H9 (cell line): ENCODE measurements around the gene MICAL3. TPM values are rescaled to one million over a fixed set of nuclear protein-coding genes. Genes with fewer than 3 reads are reported as not detected.

Experiments used
- DNase-seq: peaks from one replicate; pipeline ENCODE4 v3.0.0-alpha.2; 2017
- H2AFZ ChIP-seq: one replicate; pipeline ENCODE4 v1.6.1; 2013; ENCODE audit warnings: mild to moderate bottlenecking, low read length, control low read depth, moderate library complexity
- H2AK5ac ChIP-seq: 2 replicates; pipeline ENCODE4 v1.6.1; 2013; ENCODE audit warnings: low read length, control low read depth, mixed read lengths; ENCODE audit not compliant: insufficient read length
- H2BK120ac ChIP-seq: one replicate; pipeline ENCODE4 v1.6.1; 2013; ENCODE audit warnings: low read depth, mild to moderate bottlenecking, low read length, control low read depth, inconsistent platforms; ENCODE audit not compliant: poor library complexity, severe bottlenecking
- H2BK12ac ChIP-seq: 2 replicates; pipeline ENCODE4 v1.6.1; 2013; ENCODE audit warnings: low read length, control low read depth, mixed read lengths, low read depth; ENCODE audit not compliant: insufficient read length
- H2BK15ac ChIP-seq: 2 replicates; pipeline ENCODE4 v1.6.1; 2013; ENCODE audit warnings: low read depth, low read length, control low read depth
- H2BK20ac ChIP-seq: one replicate; pipeline ENCODE4 v1.6.1; 2013; ENCODE audit warnings: low read depth, mild to moderate bottlenecking, low read length, control low read depth, inconsistent platforms; ENCODE audit not compliant: poor library complexity, severe bottlenecking
- H2BK5ac ChIP-seq: 2 replicates; pipeline ENCODE4 v1.6.1; 2013; ENCODE audit warnings: low read length, control low read depth, mixed read lengths; ENCODE audit not compliant: insufficient read length
- H3K14ac ChIP-seq: 2 replicates; pipeline ENCODE4 v1.6.1; 2013; ENCODE audit warnings: low read length, control low read depth; ENCODE audit not compliant: insufficient read depth
- H3K18ac ChIP-seq: 2 replicates; pipeline ENCODE4 v1.6.1; 2013; ENCODE audit warnings: low read depth, mild to moderate bottlenecking, mixed read lengths, low read length, control low read depth; ENCODE audit not compliant: insufficient read length
- H3K23ac ChIP-seq: 2 replicates; pipeline ENCODE4 v1.6.1; 2013; ENCODE audit warnings: low read length, control low read depth, mixed read lengths, low read depth; ENCODE audit not compliant: insufficient read length
- H3K23me2 ChIP-seq: 2 replicates; pipeline ENCODE4 v1.6.1; 2013; ENCODE audit warnings: low read depth, mild to moderate bottlenecking, mixed read lengths, low read length, control low read depth; ENCODE audit not compliant: insufficient read length, poor library complexity, severe bottlenecking
- H3K27ac ChIP-seq: 2 replicates; pipeline ENCODE4 v1.5.1; 2013; ENCODE audit warnings: low read length, control low read depth, mixed read lengths, low read depth; ENCODE audit not compliant: insufficient read length
- H3K27me3 ChIP-seq: 2 replicates; pipeline ENCODE4 v1.6.1; 2013; ENCODE audit warnings: low read length, control low read depth, inconsistent platforms; ENCODE audit not compliant: insufficient read depth
- H3K4ac ChIP-seq: 2 replicates; pipeline ENCODE4 v1.6.1; 2013; ENCODE audit warnings: low read depth, mild to moderate bottlenecking, control low read depth, inconsistent platforms, low read length, moderate library complexity
- H3K4me1 ChIP-seq: 2 replicates; pipeline ENCODE4 v1.6.1; 2013; ENCODE audit warnings: low read length, control low read depth, inconsistent platforms; ENCODE audit not compliant: insufficient read depth
- H3K4me2 ChIP-seq: 2 replicates; pipeline ENCODE4 v1.6.1; 2013; ENCODE audit warnings: low read length, control low read depth, mixed read lengths; ENCODE audit not compliant: insufficient read length, insufficient read depth
- H3K56ac ChIP-seq: 2 replicates; pipeline ENCODE4 v1.6.1; 2013; ENCODE audit warnings: low read depth, mild to moderate bottlenecking, mixed read lengths, low read length, control low read depth; ENCODE audit not compliant: insufficient read length
- H3K79me1 ChIP-seq: 2 replicates; pipeline ENCODE4 v1.6.1; 2013; ENCODE audit warnings: low read depth, mild to moderate bottlenecking, moderate library complexity, low read length, control low read depth, inconsistent platforms; ENCODE audit not compliant: insufficient read depth, poor library complexity, severe bottlenecking
- H3K79me2 ChIP-seq: 2 replicates; pipeline ENCODE4 v1.6.1; 2013; ENCODE audit warnings: low read length, control low read depth, inconsistent platforms; ENCODE audit not compliant: insufficient read depth
- H3K9ac ChIP-seq: 2 replicates; pipeline ENCODE4 v1.6.1; 2013; ENCODE audit warnings: low read length, control low read depth, mixed read lengths; ENCODE audit not compliant: insufficient read length; ENCODE audit errors: extremely low read depth
- H3K9me3 ChIP-seq: one replicate; pipeline ENCODE4 v1.6.1; 2013; ENCODE audit warnings: low read depth, low read length, inconsistent platforms; ENCODE audit not compliant: control insufficient read depth
- H3T11ph ChIP-seq: one replicate; pipeline ENCODE4 v1.6.1; 2013; ENCODE audit warnings: mild to moderate bottlenecking, low read length, control low read depth, inconsistent platforms
- H4K20me1 ChIP-seq: one replicate; pipeline ENCODE4 v1.6.1; 2013; ENCODE audit not compliant: control insufficient read depth, insufficient read length, insufficient read depth
- H4K5ac ChIP-seq: 2 replicates; pipeline ENCODE4 v1.6.1; 2013; ENCODE audit warnings: low read depth, mild to moderate bottlenecking, mixed read lengths, low read length, control low read depth; ENCODE audit not compliant: insufficient read length
- H4K8ac ChIP-seq: replicated peaks from 2 replicates; pipeline ENCODE4 v1.6.1; 2013; ENCODE audit warnings: low read length, control low read depth, mixed read lengths, low read depth; ENCODE audit not compliant: insufficient read length
- H4K91ac ChIP-seq: 2 replicates; pipeline ENCODE4 v1.6.1; 2013; ENCODE audit warnings: low read depth, mild to moderate bottlenecking, moderate library complexity, mixed read lengths, low read length, control low read depth; ENCODE audit not compliant: insufficient read length
- H3K27ac Mint-ChIP-seq, 3 experiments: 2 replicates in 2 of 3; 3 replicates in 1 of 3; pipeline ENCODE4 v1.8.0; 2020 to 2021; ENCODE audit warnings: mixed read lengths in 3 of 3, mild to moderate bottlenecking in 1 of 3, moderate library complexity in 1 of 3
- H3K27me3 Mint-ChIP-seq: 2 replicates; pipeline ENCODE4 v1.8.0; 2021; ENCODE audit warnings: low read depth, mild to moderate bottlenecking, moderate library complexity, mixed read lengths
- H3K36me3 Mint-ChIP-seq, 3 experiments: 2 replicates in 2 of 3; 3 replicates in 1 of 3; pipeline ENCODE4 v1.8.0; 2020 to 2021; ENCODE audit warnings: low read depth in 3 of 3, mixed read lengths in 3 of 3; ENCODE audit not compliant: insufficient read depth in 1 of 3
- H3K4me1 Mint-ChIP-seq, 2 experiments: 2 replicates each; pipeline ENCODE4 v1.8.0; 2020; ENCODE audit warnings: mixed read lengths in 2 of 2
- H3K4me3 Mint-ChIP-seq, 2 experiments: 2 replicates in 1 of 2; 3 replicates in 1 of 2; pipeline ENCODE4 v1.8.0; 2020 to 2021; ENCODE audit warnings: mild to moderate bottlenecking in 2 of 2, mixed read lengths in 2 of 2, moderate library complexity in 1 of 2
- H3K9me3 Mint-ChIP-seq, 2 experiments: 2 replicates in 1 of 2; 3 replicates in 1 of 2; pipeline ENCODE4 v1.8.0; 2020; ENCODE audit warnings: mild to moderate bottlenecking in 2 of 2, mixed read lengths in 2 of 2, moderate library complexity in 1 of 2
- CTCF ChIP-seq: fragments of 200-600 bp; sonication (generic); conservative IDR thresholded peaks from 3 replicates; pipeline ENCODE4 v1.8.0; 2021; ENCODE audit warnings: antibody characterized with exemption, mild to moderate bottlenecking
- WGBS: extraction: QIAGEN DNeasy Blood & Tissue Kit; methylation state at CpG from one replicate; pipeline ENCODE4 v1.1.7; 2013; ENCODE audit warnings: missing lambda C conversion rate, low lambda C conversion rate, mixed read lengths; ENCODE audit not compliant: insufficient read length; ENCODE audit errors: extremely low coverage; 5-methylcytosine and 5-hydroxymethylcytosine counted together
- total RNA-seq: library from RNA; stranded (reverse); gene quantifications from 2 replicates; pipeline ENCODE4 v1.2.1, GENCODE V29; 2021

The MICAL3 gene
- total RNA-seq, 1 experiment from 2014 or later: 50.2 TPM

DNA sequence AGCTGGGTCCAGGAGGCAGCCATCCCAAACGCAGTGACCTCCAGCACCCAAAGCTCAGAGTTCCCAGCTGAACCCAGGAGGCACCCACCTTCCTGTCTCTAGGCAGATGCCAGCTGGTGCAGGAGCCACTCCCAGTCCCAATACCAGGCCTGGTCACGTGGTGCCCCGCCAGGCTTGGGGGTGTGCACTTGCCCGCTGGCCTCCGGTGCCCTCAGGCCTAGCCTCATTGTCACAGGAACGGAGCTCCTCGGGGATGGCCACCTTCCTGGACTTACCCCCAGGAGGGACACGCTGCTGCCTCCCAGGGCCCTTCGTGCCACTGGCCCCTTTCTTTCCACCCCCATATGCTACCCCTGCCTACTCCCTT is 254.7 kb downstream of the MICAL3 start:
- Histone ChIP-seq H3K56ac (no peak overlapping the region), H2BK120ac (no peak overlapping the region), H3K23ac (no peak overlapping the region), H3K18ac (no peak overlapping the region), H4K91ac (no peak overlapping the region), H3K4ac (no peak overlapping the region), H3K23me2 (peaks cover 11% of the 10 kb centered on the region), H2AK5ac (no peak overlapping the region), H2BK20ac (no peak overlapping the region), H3K14ac (no peak overlapping the region), H3K27ac (no peak overlapping the region), H3K4me2 (no peak overlapping the region), H2BK12ac (no peak overlapping the region), H2BK5ac (no peak overlapping the region), H3T11ph (no peak overlapping the region), H2BK15ac (no peak overlapping the region), H4K20me1 (no peaks in the 10 kb centered on the region), H4K8ac (no peak overlapping the region), H3K4me1 (peaks cover 5% of the 10 kb centered on the region; the same call in 1 of the 2 replicates), H2AFZ (no peak overlapping the region), H3K79me2 (peaks cover 2% of the 10 kb centered on the region; the same call in 1 of the 2 replicates), H3K9ac (no peak overlapping the region), H3K9me3 (no peaks in the 10 kb centered on the region), H3K79me1 (no peaks in the 10 kb centered on the region), H3K27me3 (no peaks in the 10 kb centered on the region), H4K5ac (no peak overlapping the region)
- H3K4me3 Mint-ChIP-seq: no peak overlapping the region
- no peak for TF ChIP-seq CTCF
- peaks cover 16% of the 10 kb centered on the region in 2 experiments for H3K4me1 Mint-ChIP-seq
- no peak for DNase-seq
- H3K27me3 Mint-ChIP-seq: peaks cover 9% of the 10 kb centered on the region
- H3K9me3 Mint-ChIP-seq: no peaks in the 10 kb centered on the region
- peak overlapping the region in 1 of 3 experiments; percentile 76; a peak in 2 of 7 replicates for H3K27ac Mint-ChIP-seq
- H3K36me3 Mint-ChIP-seq: peaks cover 0 to 4% (median 1%) of the 10 kb centered on the region in 3 experiments; a peak in 2 of 7 replicates
- WGBS: no CpG with 5 or more reads among the region's 9 CpGs
